GM10266 (cell line): ENCODE measurements around the gene GATA3.

Experiments
- DNase-seq: peaks from one replicate; pipeline ENCODE4 v3.0.0; 2012; ENCODE audit errors: extremely low spot score
- CTCF ChIP-seq: IDR thresholded peaks from 2 replicates; pipeline ENCODE4 v1.5.1; 2012; ENCODE audit warnings: mild to moderate bottlenecking, low read depth; ENCODE audit not compliant: control insufficient read depth, insufficient read depth; ENCODE audit errors: missing control alignments

The GATA3 gene

GRCh38 chr10:8044908-8045725 lies 9.4 kb upstream of the GATA3 start:
- TF ChIP-seq CTCF: no peak
- DNase-seq: no peak

- TF ChIP-seq CTCF: no peak
- no peak for DNase-seq
Observed at GRCh38 chr10:8045726-8046494, 8.6 kb upstream of the GATA3 start.

GRCh38 chr10:8047452-8048280 lies 6.8 kb upstream of the GATA3 start:
- TF ChIP-seq CTCF: no peak
- no peak for DNase-seq

GRCh38 chr10:8048281-8049008 lies 6.0 kb upstream of the GATA3 start:
- no peak for DNase-seq
- no peak for TF ChIP-seq CTCF

GRCh38 chr10:8049045-8049864 lies 5.2 kb upstream of the GATA3 start:
- TF ChIP-seq CTCF: no peak
- DNase-seq: no peak
